Left ventricle myocardium inferior (tissue), 1 donor: ENCODE data around the gene PRKD2. TPM values are rescaled to one million over a fixed set of nuclear protein-coding genes. Genes with fewer than 3 reads are reported as not detected.

Experiments used
- DNase-seq: peaks from one replicate; pipeline ENCODE4 v3.0.0-alpha.2; 2020
- H3K27ac ChIP-seq: fragments of 200-600 bp; replicated peaks from 2 replicates; pipeline ENCODE4 v1.8.0; 2021
- H3K27me3 ChIP-seq: fragments of 200-600 bp; 2 replicates; pipeline ENCODE4 v1.8.0; 2021; ENCODE audit warnings: low read depth
- H3K36me3 ChIP-seq: fragments of 200-600 bp; 2 replicates; pipeline ENCODE4 v1.8.0; 2021
- H3K4me1 ChIP-seq: fragments of 200-600 bp; 2 replicates; pipeline ENCODE4 v1.8.0; 2021
- H3K4me3 ChIP-seq: fragments of 200-600 bp; 2 replicates; pipeline ENCODE4 v1.8.0; 2021; ENCODE audit warnings: mild to moderate bottlenecking, moderate library complexity
- H3K9me3 ChIP-seq: fragments of 200-600 bp; replicated peaks from 2 replicates; pipeline ENCODE4 v1.8.0; 2021
- intact Hi-C: fragments of 100-400 bp; cut with micrococcal nuclease; formaldehyde crosslinking; loops from one replicate; pipeline ENCODE4 v1.11.0; 2022
- total RNA-seq: library from RNA; stranded (reverse); fragmentation: NEBNext Ultra II Directional; extraction: Animal tissue kit (Norgen Biotek cat#: 25700); gene quantifications from one replicate; pipeline ENCODE4 v1.2.1, GENCODE V29; 2021
- TF ChIP-seq, protein P1 (sequence below): fragments of 200-600 bp; IDR thresholded peaks from 2 replicates; pipeline ENCODE4 v1.8.0; 2021; ENCODE audit warnings: antibody characterized with exemption, mild to moderate bottlenecking, borderline replicate concordance
- donor health status: DM: no; HTN: yes; CAD: no; lungs with severe emphysema.

The PRKD2 gene
- total RNA-seq, 1 donor from 2014 or later: 7.9 TPM

DNA sequence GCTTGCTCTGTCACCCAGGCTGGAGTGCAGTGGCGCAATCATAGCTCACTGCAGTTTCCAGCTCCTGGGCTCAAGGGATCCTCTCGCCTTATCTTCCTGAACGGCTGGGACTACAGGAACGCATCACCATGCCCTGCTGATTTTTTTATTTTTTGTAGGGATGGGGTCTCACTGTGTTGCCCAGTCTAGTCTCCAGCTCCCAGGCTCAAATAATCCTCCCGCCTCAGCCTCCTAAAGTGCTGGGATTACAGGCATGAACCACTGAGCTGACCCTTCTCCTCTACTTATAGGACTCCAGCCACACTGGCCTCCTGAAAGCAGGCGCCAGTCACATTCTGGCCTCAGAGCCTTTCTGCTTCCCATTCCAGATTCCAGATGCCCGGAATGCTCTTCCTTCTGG lies 66.5 kb downstream of the PRKD2 start:
- TF ChIP-seq, protein P1, sequence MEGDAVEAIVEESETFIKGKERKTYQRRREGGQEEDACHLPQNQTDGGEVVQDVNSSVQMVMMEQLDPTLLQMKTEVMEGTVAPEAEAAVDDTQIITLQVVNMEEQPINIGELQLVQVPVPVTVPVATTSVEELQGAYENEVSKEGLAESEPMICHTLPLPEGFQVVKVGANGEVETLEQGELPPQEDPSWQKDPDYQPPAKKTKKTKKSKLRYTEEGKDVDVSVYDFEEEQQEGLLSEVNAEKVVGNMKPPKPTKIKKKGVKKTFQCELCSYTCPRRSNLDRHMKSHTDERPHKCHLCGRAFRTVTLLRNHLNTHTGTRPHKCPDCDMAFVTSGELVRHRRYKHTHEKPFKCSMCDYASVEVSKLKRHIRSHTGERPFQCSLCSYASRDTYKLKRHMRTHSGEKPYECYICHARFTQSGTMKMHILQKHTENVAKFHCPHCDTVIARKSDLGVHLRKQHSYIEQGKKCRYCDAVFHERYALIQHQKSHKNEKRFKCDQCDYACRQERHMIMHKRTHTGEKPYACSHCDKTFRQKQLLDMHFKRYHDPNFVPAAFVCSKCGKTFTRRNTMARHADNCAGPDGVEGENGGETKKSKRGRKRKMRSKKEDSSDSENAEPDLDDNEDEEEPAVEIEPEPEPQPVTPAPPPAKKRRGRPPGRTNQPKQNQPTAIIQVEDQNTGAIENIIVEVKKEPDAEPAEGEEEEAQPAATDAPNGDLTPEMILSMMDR: no peak
- Histone ChIP-seq H3K4me3 (no peak overlapping the region), H3K4me1 (no peaks in the 10 kb centered on the region), H3K9me3 (peaks cover 12% of the 10 kb centered on the region), H3K36me3 (no peaks in the 10 kb centered on the region), H3K27me3 (peaks cover 35% of the 10 kb centered on the region), H3K27ac (no peak overlapping the region)
- intact Hi-C loops: no loop called here
- DNase-seq: no peak

DNA sequence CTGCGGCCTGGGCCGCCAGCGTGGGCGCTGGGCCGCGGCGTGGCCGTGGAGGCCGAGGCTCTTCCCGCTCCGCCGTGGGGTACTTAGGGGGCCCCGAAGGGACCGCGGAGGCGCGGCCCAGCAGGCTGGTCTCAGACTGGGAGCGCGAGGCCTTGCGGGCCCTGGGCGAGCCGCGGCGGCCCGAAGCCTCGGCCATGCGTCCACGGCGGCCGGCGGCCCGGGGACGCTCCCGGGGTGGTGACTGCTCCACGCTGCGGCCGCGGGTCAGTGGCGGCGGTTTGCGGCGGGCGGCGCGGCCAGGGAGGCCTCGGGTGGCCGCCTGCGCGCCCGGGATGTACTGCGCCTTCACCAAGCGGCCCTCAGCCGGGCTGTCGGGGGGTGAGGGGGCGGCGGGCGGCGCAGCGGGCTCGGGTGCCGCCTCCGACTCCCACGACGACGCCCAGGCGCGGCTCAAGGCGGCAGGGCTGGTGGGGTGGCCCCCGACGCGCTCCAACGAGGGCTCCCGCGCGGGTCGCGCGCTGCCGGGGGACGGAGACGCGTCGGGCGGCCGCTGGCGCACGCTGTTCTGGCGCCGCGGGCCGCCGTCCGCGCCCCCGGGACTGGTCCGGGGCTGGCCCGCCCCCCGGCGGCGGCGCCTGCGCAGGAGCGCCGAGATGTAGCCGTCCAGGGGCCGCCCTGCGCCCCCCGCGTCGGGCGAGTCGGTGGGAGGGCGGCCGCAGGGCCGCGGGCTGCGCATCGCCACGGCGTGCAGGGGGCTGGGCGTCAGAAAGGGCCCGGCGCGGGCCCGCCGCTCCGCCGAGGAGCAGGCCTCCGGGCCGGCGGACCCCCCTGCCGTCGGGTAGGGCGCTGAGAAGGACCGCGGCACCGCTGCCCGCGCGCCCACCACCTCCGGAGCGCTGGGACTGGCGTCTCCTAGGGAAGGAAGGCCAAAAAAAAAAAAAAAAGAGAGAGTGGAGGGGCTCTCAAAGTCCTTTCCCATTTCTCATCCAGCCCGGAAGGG lies 67.7 kb downstream of the PRKD2 start:
- H3K27ac ChIP-seq: no peak overlapping the region
- intact Hi-C loops: no loop called here
- DNase-seq: no peak
- peaks cover 12% of the 10 kb centered on the region for H3K9me3 ChIP-seq
- H3K36me3 ChIP-seq: no peaks in the 10 kb centered on the region
- H3K27me3 ChIP-seq: peaks cover 32% of the 10 kb centered on the region
- TF ChIP-seq, protein P1: no peak
- H3K4me3 ChIP-seq: no peak overlapping the region
- H3K4me1 ChIP-seq: no peaks in the 10 kb centered on the region

DNA sequence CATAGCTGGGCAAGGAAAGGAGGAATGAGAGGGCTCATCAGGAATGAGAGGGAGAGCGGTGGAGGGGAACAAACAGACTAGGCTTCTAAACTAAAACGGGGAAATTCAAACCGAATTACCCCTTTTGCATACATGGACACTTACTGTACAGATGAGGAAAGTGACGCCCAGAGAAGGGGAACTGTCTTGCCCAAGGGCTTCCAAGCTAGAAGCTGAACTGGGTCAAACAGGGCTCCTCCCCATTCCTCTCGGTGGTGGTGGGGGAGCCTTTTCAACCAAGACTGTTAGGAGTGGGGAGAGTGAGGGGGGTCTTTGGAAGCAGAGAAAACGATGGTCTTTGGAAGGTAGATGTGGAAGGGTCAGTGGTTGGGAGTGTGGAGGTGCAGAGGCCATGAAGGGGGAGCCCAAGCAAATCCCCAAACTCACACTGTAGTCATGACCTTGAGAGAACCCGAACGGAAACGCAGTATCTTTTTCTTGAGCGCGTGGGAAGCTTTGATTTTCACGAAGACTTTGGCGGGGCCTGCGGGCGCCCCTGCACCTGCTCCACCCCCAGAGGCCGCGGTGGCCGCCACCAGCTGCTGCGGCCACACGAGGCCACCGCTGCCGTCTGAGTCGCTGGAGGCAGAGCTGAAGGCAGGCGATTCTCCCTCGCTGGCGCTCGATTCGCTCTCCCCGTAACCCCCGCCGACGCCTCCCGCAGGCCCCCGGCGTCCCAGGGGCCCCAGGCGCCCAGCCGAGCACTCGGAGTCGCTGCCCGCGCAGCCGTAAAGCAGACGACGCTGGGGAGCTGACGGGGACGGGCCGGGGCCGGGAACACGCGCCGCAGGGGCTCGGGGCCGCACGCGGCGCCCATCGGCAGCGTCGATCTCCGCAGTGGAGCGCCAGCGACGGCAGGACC lies 68.6 kb downstream of the PRKD2 start:
- peaks cover 32% of the 10 kb centered on the region for H3K27me3 ChIP-seq
- no peaks in the 10 kb centered on the region for H3K36me3 ChIP-seq
- intact Hi-C loops: no loop called here
- H3K27ac ChIP-seq: no peak overlapping the region
- no peaks in the 10 kb centered on the region for H3K4me1 ChIP-seq
- peaks cover 12% of the 10 kb centered on the region for H3K9me3 ChIP-seq
- TF ChIP-seq, protein P1: no peak
- H3K4me3 ChIP-seq: no peak overlapping the region
- no peak for DNase-seq

DNA sequence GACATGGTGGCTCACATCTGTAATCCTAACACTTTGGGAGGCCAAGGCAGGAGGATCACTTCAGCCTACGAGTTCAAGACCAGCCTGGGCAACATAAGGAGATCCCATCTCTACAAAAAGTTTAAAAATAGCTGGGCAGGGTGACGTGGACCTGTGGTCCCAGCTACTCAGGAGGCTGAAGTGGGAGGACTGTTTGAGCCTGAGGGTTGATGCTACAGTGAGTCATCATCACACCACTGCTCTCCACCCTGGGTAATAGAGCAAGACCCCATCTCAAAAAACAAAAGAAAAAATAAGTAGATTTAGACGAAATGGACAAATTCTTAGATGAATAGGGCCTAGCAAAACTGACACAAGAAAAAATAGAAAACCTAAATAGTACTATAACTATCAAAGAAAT lies 70.5 kb downstream of the PRKD2 start:
- Histone ChIP-seq H3K4me1 (no peaks in the 10 kb centered on the region), H3K36me3 (no peaks in the 10 kb centered on the region), H3K27ac (no peak overlapping the region), H3K9me3 (peaks cover 12% of the 10 kb centered on the region), H3K4me3 (no peak overlapping the region), H3K27me3 (peaks cover 36% of the 10 kb centered on the region)
- TF ChIP-seq, protein P1: no peak
- intact Hi-C loops: no loop called here
- DNase-seq: no peak

DNA sequence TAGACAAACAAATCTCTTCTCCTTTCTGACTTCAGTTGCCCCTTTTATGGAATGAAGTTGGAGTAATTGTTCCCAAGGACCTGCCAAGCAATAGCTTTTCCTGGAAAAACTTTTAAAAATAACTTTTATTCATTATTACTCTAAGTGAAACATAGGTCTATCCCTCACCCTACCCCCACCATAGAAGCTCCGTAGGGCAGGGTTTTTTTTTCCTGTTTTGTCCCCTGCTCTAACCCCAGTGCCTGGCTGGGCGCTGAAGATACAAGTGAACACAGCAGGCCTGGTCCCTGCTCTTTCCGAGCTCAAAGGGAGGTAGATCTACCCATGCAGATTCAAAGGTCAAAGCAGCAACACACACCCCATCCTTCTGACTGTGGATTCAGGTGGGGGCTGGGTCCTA lies 72.2 kb downstream of the PRKD2 start:
- DNase-seq: no peak
- intact Hi-C loops: no loop called here
- H3K9me3 ChIP-seq: peaks cover 12% of the 10 kb centered on the region
- peaks cover 41% of the 10 kb centered on the region for H3K27me3 ChIP-seq
- no peak overlapping the region for H3K27ac ChIP-seq
- H3K4me1 ChIP-seq: peaks cover 5% of the 10 kb centered on the region
- TF ChIP-seq, protein P1: no peak
- H3K36me3 ChIP-seq: no peaks in the 10 kb centered on the region
- no peak overlapping the region for H3K4me3 ChIP-seq
